GM12878 (cell line): ENCODE measurements around the gene TTLL11. TPM values are rescaled to one million over a fixed set of nuclear protein-coding genes. Genes with fewer than 3 reads are reported as not detected.

Source experiments
- ATAC-seq: fragments of 200-7000 bp; cut with Tn5 transposase; 3 replicates; pipeline ENCODE4 v1.9.1; 2020; ENCODE audit warnings: mild to moderate bottlenecking, moderate library complexity
- BruUV-seq: library from RNA; stranded (reverse); fragments of 400-500 nt; replicated peaks from 2 replicates; lab custom pipeline; 2021; lab: Mats Ljungman, UMichigan
- CTCF ChIA-PET: fragments of 300-600 bp; sonication (Branson Sonifier 250); formaldehyde crosslinking; extraction: SDS; loops from one replicate; lab custom pipeline; 2021; ENCODE audit warnings: inconsistent platforms; lab: Yijun Ruan, JAX
- POLR2A ChIA-PET: fragments of 350-600 bp; formaldehyde crosslinking; extraction: SDS; loops from one replicate; lab custom pipeline; 2021; ENCODE audit warnings: inconsistent platforms; lab: Charles Lee
- RAD21 ChIA-PET: fragments of 300-600 bp; sonication (Branson Sonifier 250); formaldehyde crosslinking; loops from one replicate; lab custom pipeline; 2023; ENCODE audit warnings: antibody characterized with exemption; ENCODE audit not compliant: unreplicated experiment; lab: Charles Lee
- SMC1A ChIA-PET: fragments of 300-600 bp; sonication (Branson Sonifier 250); formaldehyde crosslinking; loops from one replicate; lab custom pipeline; 2023; ENCODE audit not compliant: unreplicated experiment, uncharacterized antibody; lab: Charles Lee
- DNase-seq: peaks from one replicate; pipeline ENCODE4 v3.0.0-alpha.2; 2011; ENCODE audit warnings: low read depth, low spot score
- FAIRE-seq: peaks from 3 replicates; lab custom pipeline; 2011; peaks lifted over from hg19 to GRCh38; lab: Jason Lieb, UNC
- H2AFZ ChIP-seq: 2 replicates; pipeline ENCODE4 v1.6.0; 2011; ENCODE audit warnings: low read depth, low read length, control low read depth; ENCODE audit not compliant: control insufficient read depth
- H3K27ac ChIP-seq: 2 replicates; pipeline ENCODE4 v1.5.1; 2011; ENCODE audit warnings: control low read depth; ENCODE audit not compliant: control insufficient read depth, insufficient read depth
- H3K27me3 ChIP-seq, 2 experiments: replicated peaks in 1 of 2; 2 replicates each; pipeline versions ENCODE4 v1.6.0 to v1.6.1; 2011; ENCODE audit warnings: low read length in 1 of 2; ENCODE audit not compliant: control insufficient read depth in 2 of 2, insufficient read depth in 2 of 2
- H3K36me3 ChIP-seq, 2 experiments: 2 replicates each; pipeline ENCODE4 v1.5.1; 2011; ENCODE audit warnings: low read length in 1 of 2; ENCODE audit not compliant: control insufficient read depth in 2 of 2, insufficient read depth in 2 of 2
- H3K4me1 ChIP-seq: 2 replicates; pipeline ENCODE4 v1.6.1; 2011; ENCODE audit warnings: mild to moderate bottlenecking, low read length, moderate library complexity, mixed read lengths; ENCODE audit not compliant: control insufficient read depth, insufficient read depth
- H3K4me2 ChIP-seq: 2 replicates; pipeline ENCODE4 v1.6.0; 2011; ENCODE audit warnings: control low read depth; ENCODE audit not compliant: control insufficient read depth, insufficient read depth
- H3K4me3 ChIP-seq: fragments of 200-600 bp; sonication (generic); 2 replicates; pipeline ENCODE4 v1.5.1; 2016
- H3K79me2 ChIP-seq: 2 replicates; pipeline ENCODE4 v1.6.0; 2011; ENCODE audit warnings: low read length; ENCODE audit not compliant: control insufficient read depth, insufficient read depth
- H3K9ac ChIP-seq: 2 replicates; pipeline ENCODE4 v1.8.0; 2011; ENCODE audit warnings: low read length, control low read depth, mixed read lengths; ENCODE audit not compliant: control insufficient read depth, insufficient read depth
- H3K9me3 ChIP-seq: replicated peaks from 3 replicates; pipeline ENCODE4 v1.5.1; 2011; ENCODE audit warnings: mild to moderate bottlenecking, low read length; ENCODE audit not compliant: control insufficient read depth, insufficient read depth
- H4K20me1 ChIP-seq: 2 replicates; pipeline ENCODE4 v1.6.0; 2011; ENCODE audit not compliant: control insufficient read depth, insufficient read depth
- CBX5 ChIP-seq: sonication (generic); IDR thresholded peaks from 2 replicates; pipeline ENCODE4 v1.6.1; 2016; ENCODE audit warnings: low read depth, moderate library complexity, mild to moderate bottlenecking, inconsistent platforms
- CHD4 ChIP-seq: fragments of 200-600 bp; sonication (generic); IDR thresholded peaks from 2 replicates; pipeline ENCODE4 v1.6.1; 2016; ENCODE audit warnings: mild to moderate bottlenecking
- HDAC2 ChIP-seq: fragments of 200-600 bp; sonication (generic); IDR thresholded peaks from 2 replicates; pipeline ENCODE4 v1.6.1; 2017
- KAT2A ChIP-seq: conservative IDR thresholded peaks from 2 replicates; pipeline ENCODE4 v1.6.1; 2011; ENCODE audit warnings: low read depth, low read length; ENCODE audit not compliant: control insufficient read depth
- MYC ChIP-seq: IDR thresholded peaks from 2 replicates; pipeline ENCODE4 v1.6.1; 2011; ENCODE audit warnings: mild to moderate bottlenecking, low read length, moderate library complexity, inconsistent platforms; ENCODE audit not compliant: insufficient read depth, insufficient replicate concordance, insufficient read length, severe bottlenecking
- SIX5 ChIP-seq: IDR thresholded peaks from 2 replicates; pipeline ENCODE4 v1.6.1; 2011; ENCODE audit warnings: mild to moderate bottlenecking, low read depth, low read length, moderate library complexity; ENCODE audit not compliant: severe bottlenecking
- SMAD1 ChIP-seq: fragments of 450-650 bp; IDR thresholded peaks from 2 replicates; pipeline ENCODE4 v1.6.1; 2018; ENCODE audit warnings: mild to moderate bottlenecking, low read depth; ENCODE audit not compliant: partially characterized antibody
- SP1 ChIP-seq: IDR thresholded peaks from one replicate; pipeline ENCODE4 v1.6.1; 2011; ENCODE audit warnings: low read depth, low read length
- SUZ12 ChIP-seq: fragments of 200-600 bp; sonication (generic); IDR thresholded peaks from one replicate; pipeline ENCODE4 v1.6.1; 2018; ENCODE audit warnings: antibody characterized with exemption, mild to moderate bottlenecking; ENCODE audit not compliant: unreplicated experiment
- YY1 ChIP-seq: IDR thresholded peaks from 2 replicates; pipeline ENCODE4 v1.6.1; 2011; ENCODE audit warnings: low read depth, mild to moderate bottlenecking, low read length
- WGBS: methylation state at CpG from one replicate; pipeline ENCODE4 v1.1.6; 2016; ENCODE audit warnings: low lambda C conversion rate; ENCODE audit not compliant: insufficient replicate concordance, insufficient coverage; ENCODE audit errors: missing lambda C conversion rate; 5-methylcytosine and 5-hydroxymethylcytosine counted together
- in situ Hi-C: fragments of 300-500 bp; cut with MboI; formaldehyde crosslinking; loops from 9 replicates; pipeline ENCODE4 v1.14.3; 2018; ENCODE audit warnings: mixed read lengths
- intact Hi-C: fragments of 100-400 bp; cut with micrococcal nuclease; formaldehyde crosslinking; loops from one replicate; pipeline ENCODE4 v1.14.2; 2022; ENCODE audit not compliant: unreplicated experiment
- polyA plus RNA-seq, 11 experiments: library from polyadenylated mRNA; depleted of rRNA in 4 of 11; unstranded in 6 of 11; stranded (reverse) in 5 of 11; fragments of >200 nt; fragmentation: Nextera tagmentation in 4 of 11; fragmentation: Illumina TruSeq in 1 of 11; extraction: Ambion mirVana in 4 of 11; extraction: Trizol in 1 of 11; gene quantifications; 1 replicate in 1 of 11; 2 replicates in 10 of 11; pipeline versions ENCODE4 v1.2.1 to v1.2.3, GENCODE V29; 2011 to 2016; ENCODE audit warnings: inconsistent platforms in 2 of 11, missing spikeins in 2 of 11, low read depth in 1 of 11
- total RNA-seq, 4 experiments: library from RNA; depleted of rRNA in 3 of 4; stranded (reverse); fragments of >200 nt in 3 of 4; fragmentation: Illumina TruSeq in 1 of 4; extraction: Trizol in 1 of 4; gene quantifications; 2 replicates each; pipeline versions ENCODE4 v1.2.1 to v1.2.3, GENCODE V29; 2013 to 2021
- TF ChIP-seq, protein P1 (sequence below): fragments of 150-350 bp; IDR thresholded peaks from 2 replicates; pipeline ENCODE4 v1.6.1; 2014; ENCODE audit warnings: mild to moderate bottlenecking, low read depth, low read length
- TF ChIP-seq, protein P2 (sequence below): IDR thresholded peaks from 2 replicates; pipeline ENCODE4 v1.6.1; 2012; ENCODE audit warnings: low read depth, low read length, improper control_type of control experiment
- TF ChIP-seq, protein P3 (sequence below): fragments of 450-650 bp; IDR thresholded peaks from 2 replicates; pipeline ENCODE4 v1.6.1; 2017; ENCODE audit warnings: low read depth, mild to moderate bottlenecking, moderate library complexity

TTLL11 gene
- total and polyA plus RNA-seq, 10 of the 15 experiments (the other 5 are each of a cell fraction or from before 2014, with no cell fraction given), result 1.2 to 3.7 (median 2.9) TPM

DNA sequence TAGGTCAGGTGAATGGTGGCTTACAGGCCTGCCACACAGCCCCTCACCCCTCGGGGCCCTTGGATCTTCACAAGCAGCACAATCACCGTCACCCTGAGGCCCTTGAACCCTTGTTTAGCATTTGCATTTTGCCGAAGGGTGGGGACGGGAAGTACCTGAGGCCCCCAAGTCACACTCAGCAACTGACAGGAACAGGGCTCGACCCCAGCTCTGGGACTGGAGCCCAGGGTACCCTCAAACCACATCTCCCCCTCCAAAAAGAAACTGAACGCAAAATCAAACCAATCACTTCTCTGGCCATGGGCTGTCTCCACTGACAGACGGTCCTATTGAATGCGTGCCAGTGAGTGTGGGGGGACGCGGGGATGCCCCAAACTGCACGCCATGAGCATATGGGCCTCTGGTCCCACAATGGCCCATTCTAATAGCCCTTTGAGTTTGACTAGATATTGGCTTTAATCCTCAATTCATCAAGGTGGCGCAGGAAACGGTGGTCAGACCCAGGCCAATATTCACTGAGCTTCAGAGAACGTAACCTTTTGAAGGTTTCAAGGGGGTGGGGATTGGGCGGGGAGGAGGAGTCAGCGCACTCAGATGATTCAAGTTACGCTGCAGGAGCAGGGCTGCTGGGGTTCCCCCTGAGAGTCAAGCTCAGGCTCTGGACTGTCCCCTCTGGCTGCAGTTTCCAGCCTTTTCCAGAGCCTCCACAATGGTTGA, 265.7 kb downstream of the TTLL11 start:
- ChIA-PET POLR2A (no interaction called here), CTCF (no interaction called here), SMC1A (no interaction called here), RAD21 (no interaction called here)
- H4K20me1 ChIP-seq, result no peaks in the 10 kb centered on the region
- no peaks in the 10 kb centered on the region for H3K79me2 ChIP-seq
- DNase-seq (no peak), FAIRE-seq (no peak), ATAC-seq (no peak)
- H3K4me1 ChIP-seq, result no peaks in the 10 kb centered on the region
- no peaks in the 10 kb centered on the region for H3K36me3 ChIP-seq
- in situ Hi-C loops, result no loop called here
- no peaks in the 10 kb centered on the region; a peak in 1 of 4 replicates for H3K27me3 ChIP-seq
- 65% methylated on average over 17 of the region's 17 CpGs for WGBS
- no peak overlapping the region for H3K9ac ChIP-seq
- TF ChIP-seq, protein P1, sequence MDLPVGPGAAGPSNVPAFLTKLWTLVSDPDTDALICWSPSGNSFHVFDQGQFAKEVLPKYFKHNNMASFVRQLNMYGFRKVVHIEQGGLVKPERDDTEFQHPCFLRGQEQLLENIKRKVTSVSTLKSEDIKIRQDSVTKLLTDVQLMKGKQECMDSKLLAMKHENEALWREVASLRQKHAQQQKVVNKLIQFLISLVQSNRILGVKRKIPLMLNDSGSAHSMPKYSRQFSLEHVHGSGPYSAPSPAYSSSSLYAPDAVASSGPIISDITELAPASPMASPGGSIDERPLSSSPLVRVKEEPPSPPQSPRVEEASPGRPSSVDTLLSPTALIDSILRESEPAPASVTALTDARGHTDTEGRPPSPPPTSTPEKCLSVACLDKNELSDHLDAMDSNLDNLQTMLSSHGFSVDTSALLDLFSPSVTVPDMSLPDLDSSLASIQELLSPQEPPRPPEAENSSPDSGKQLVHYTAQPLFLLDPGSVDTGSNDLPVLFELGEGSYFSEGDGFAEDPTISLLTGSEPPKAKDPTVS, result no peak
- TF ChIP-seq CBX5 (no peak), CHD4 (no peak)
- H3K4me3 ChIP-seq, result no peak overlapping the region
- no peaks in the 10 kb centered on the region for H3K9me3 ChIP-seq
- H2AFZ ChIP-seq, result no peak overlapping the region
- intact Hi-C loops, result no loop called here
- no peak overlapping the region for H3K4me2 ChIP-seq
- H3K27ac ChIP-seq, result no peak overlapping the region
- BruUV-seq, result no TSS peak

DNA sequence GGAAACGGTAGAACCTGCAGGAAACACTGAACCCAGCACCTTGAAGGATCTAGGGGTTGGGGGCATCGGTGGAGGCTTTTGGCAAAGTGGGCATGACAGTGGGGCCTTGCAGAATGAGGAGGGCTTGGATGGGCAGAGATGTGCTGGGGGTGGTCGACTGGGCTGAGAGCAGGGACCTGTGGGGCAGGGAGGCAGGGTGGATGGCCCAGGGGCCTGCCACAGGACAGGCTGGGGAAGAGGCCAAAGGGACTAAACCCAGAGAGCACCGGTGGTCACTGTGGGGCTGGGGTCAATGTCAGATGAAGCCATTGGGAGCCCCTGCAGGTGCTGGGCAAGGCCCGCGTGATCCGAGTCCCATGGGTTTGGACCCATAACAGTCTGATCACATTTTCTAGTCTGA, 266.4 kb downstream of the TTLL11 start:
- WGBS, result 61% methylated on average over 7 of the region's 7 CpGs
- H3K27me3 ChIP-seq, result no peaks in the 10 kb centered on the region; a peak in 1 of 4 replicates
- H3K9ac ChIP-seq, result no peak overlapping the region
- no peaks in the 10 kb centered on the region for H3K4me1 ChIP-seq
- in situ Hi-C loops, result no loop called here
- H3K36me3 ChIP-seq, result no peaks in the 10 kb centered on the region
- H3K27ac ChIP-seq, result no peak overlapping the region
- no peak overlapping the region for H3K4me2 ChIP-seq
- no peak overlapping the region for H3K4me3 ChIP-seq
- no peaks in the 10 kb centered on the region for H3K79me2 ChIP-seq
- ChIA-PET CTCF (no interaction called here), POLR2A (no interaction called here), RAD21 (no interaction called here), SMC1A (no interaction called here)
- intact Hi-C loops, result no loop called here
- H2AFZ ChIP-seq, result no peak overlapping the region
- FAIRE-seq (no peak), ATAC-seq (no peak), DNase-seq (no peak)
- no peaks in the 10 kb centered on the region for H3K9me3 ChIP-seq
- no TSS peak for BruUV-seq
- H4K20me1 ChIP-seq, result no peaks in the 10 kb centered on the region
- no peak for TF ChIP-seq CHD4
- no peak for TF ChIP-seq KAT2A
- TF ChIP-seq HDAC2, result no peak
- no peak for TF ChIP-seq SUZ12
- no peak for TF ChIP-seq MYC
- TF ChIP-seq SMAD1, result no peak
- TF ChIP-seq, protein P2, sequence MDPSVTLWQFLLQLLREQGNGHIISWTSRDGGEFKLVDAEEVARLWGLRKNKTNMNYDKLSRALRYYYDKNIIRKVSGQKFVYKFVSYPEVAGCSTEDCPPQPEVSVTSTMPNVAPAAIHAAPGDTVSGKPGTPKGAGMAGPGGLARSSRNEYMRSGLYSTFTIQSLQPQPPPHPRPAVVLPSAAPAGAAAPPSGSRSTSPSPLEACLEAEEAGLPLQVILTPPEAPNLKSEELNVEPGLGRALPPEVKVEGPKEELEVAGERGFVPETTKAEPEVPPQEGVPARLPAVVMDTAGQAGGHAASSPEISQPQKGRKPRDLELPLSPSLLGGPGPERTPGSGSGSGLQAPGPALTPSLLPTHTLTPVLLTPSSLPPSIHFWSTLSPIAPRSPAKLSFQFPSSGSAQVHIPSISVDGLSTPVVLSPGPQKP, result no peak
- TF ChIP-seq, protein P3, sequence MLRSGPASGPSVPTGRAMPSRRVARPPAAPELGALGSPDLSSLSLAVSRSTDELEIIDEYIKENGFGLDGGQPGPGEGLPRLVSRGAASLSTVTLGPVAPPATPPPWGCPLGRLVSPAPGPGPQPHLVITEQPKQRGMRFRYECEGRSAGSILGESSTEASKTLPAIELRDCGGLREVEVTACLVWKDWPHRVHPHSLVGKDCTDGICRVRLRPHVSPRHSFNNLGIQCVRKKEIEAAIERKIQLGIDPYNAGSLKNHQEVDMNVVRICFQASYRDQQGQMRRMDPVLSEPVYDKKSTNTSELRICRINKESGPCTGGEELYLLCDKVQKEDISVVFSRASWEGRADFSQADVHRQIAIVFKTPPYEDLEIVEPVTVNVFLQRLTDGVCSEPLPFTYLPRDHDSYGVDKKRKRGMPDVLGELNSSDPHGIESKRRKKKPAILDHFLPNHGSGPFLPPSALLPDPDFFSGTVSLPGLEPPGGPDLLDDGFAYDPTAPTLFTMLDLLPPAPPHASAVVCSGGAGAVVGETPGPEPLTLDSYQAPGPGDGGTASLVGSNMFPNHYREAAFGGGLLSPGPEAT, result no peak
- TF ChIP-seq SP1, result no peak
- no peak for TF ChIP-seq SIX5
- TF ChIP-seq YY1, result no peak
